ENCODE results near the gene TLR10.
"Not testable (repeated sequence)": the region's sequence is repeated elsewhere in the genome, so short reads cannot be mapped to it uniquely, and the experiment has no call there.

The TLR10 gene

GRCh38 chr4:38800366-38800765 lies 17.6 kb upstream of the TLR10 start:
- no peak for DNase-seq

- no peak for DNase-seq
These were observed 12.3 kb upstream of the TLR10 start for GRCh38 chr4:38795087-38795486.

- no peak for DNase-seq
These were observed 11.3 kb upstream of the TLR10 start for GRCh38 chr4:38794051-38794450.

- DNase-seq: no peak
These were observed 8.2 kb upstream of the TLR10 start for GRCh38 chr4:38791010-38791409.

- no peak for DNase-seq
These were observed 5.5 kb upstream of the TLR10 start for GRCh38 chr4:38788317-38788716.

- no peak for DNase-seq
These were observed 4.9 kb upstream of the TLR10 start for GRCh38 chr4:38787693-38788092.

GRCh38 chr4:38785901-38786402 lies 3.2 kb upstream of the TLR10 start:
- DNase-seq: no peak

GRCh38 chr4:38785041-38785790 lies 2.4 kb upstream of the TLR10 start:
- no peak for DNase-seq

- DNase-seq: no peak
These were observed 1.4 kb upstream of the TLR10 start for GRCh38 chr4:38784141-38784540.

- no peak for DNase-seq
These were observed 295 bp upstream of the TLR10 start for GRCh38 chr4:38783109-38783460.

GRCh38 chr4:38781854-38782261 lies 932 bp downstream of the TLR10 start:
- no peak for DNase-seq

GRCh38 chr4:38780833-38781484 lies 1.8 kb downstream of the TLR10 start:
- peak; percentile 51 for DNase-seq

GRCh38 chr4:38779790-38780189 lies 3.0 kb downstream of the TLR10 start:
- DNase-seq: no peak

- DNase-seq: not testable (repeated sequence)
These were observed 4.9 kb downstream of the TLR10 start for GRCh38 chr4:38777925-38778324.

GRCh38 chr4:38775326-38775725 lies 7.5 kb downstream of the TLR10 start:
- DNase-seq: no peak

- DNase-seq: no peak
These were observed 8.4 kb downstream of the TLR10 start for GRCh38 chr4:38774181-38774955.

GRCh38 chr4:38770281-38770680 lies 12.5 kb downstream of the TLR10 start:
- not testable (repeated sequence) for DNase-seq

- no peak for DNase-seq
These were observed 12.9 kb downstream of the TLR10 start for GRCh38 chr4:38769857-38770256.

GRCh38 chr4:38769441-38769840 lies 13.3 kb downstream of the TLR10 start:
- no peak for DNase-seq

GRCh38 chr4:38768968-38769394 lies 13.8 kb downstream of the TLR10 start:
- no peak for DNase-seq

GRCh38 chr4:38766940-38767339 lies 15.8 kb downstream of the TLR10 start:
- not testable (repeated sequence) for DNase-seq

- no peak for DNase-seq
These were observed 17.4 kb downstream of the TLR10 start for GRCh38 chr4:38765382-38765781.

- no peak for DNase-seq
These were observed 18.5 kb downstream of the TLR10 start for GRCh38 chr4:38764277-38764676.

- no peak for DNase-seq
These were observed 20.2 kb downstream of the TLR10 start for GRCh38 chr4:38762560-38762959.
